Lower lobe of right lung (tissue), 2 donors: ENCODE data around the gene BIN1. TPM values are rescaled to one million over a fixed set of nuclear protein-coding genes. Genes with fewer than 3 reads are reported as not detected.
A peak's percentile ranks its signal among the peaks of the same experiment; 100 is the strongest.

Experiments used
- ATAC-seq, 2 donors: fragments of 200-7000 bp; cut with Tn5 transposase; one replicate each; pipeline ENCODE4 v1.9.1; 2020 to 2022; ENCODE audit warnings: mild to moderate bottlenecking in 2 of 2, moderate library complexity in 2 of 2
- DNase-seq: peaks from one replicate; pipeline ENCODE4 v3.0.0-alpha.2; 2020
- H3K27ac ChIP-seq: fragments of 200-600 bp; one replicate; pipeline ENCODE4 v1.8.0; 2022
- H3K27me3 ChIP-seq: fragments of 200-600 bp; one replicate; pipeline ENCODE4 v1.8.0; 2022; ENCODE audit warnings: low read depth
- H3K36me3 ChIP-seq: fragments of 200-600 bp; one replicate; pipeline ENCODE4 v1.8.0; 2022; ENCODE audit warnings: mild to moderate bottlenecking
- H3K4me1 ChIP-seq: fragments of 200-600 bp; one replicate; pipeline ENCODE4 v1.8.0; 2022
- H3K4me3 ChIP-seq: fragments of 200-600 bp; one replicate; pipeline ENCODE4 v1.8.0; 2022; ENCODE audit warnings: mild to moderate bottlenecking
- H3K9me3 ChIP-seq: fragments of 200-600 bp; one replicate; pipeline ENCODE4 v1.8.0; 2022
- intact Hi-C: fragments of 100-400 bp; cut with DNase I; formaldehyde crosslinking; loops from one replicate; pipeline ENCODE4 v1.11.0; 2022
- total RNA-seq: library from RNA; stranded (reverse); fragmentation: NEBNext Ultra II Directional; extraction: Animal tissue kit (Norgen Biotek cat#: 25700); gene quantifications from one replicate; pipeline ENCODE4 v1.2.1, GENCODE V29; 2021
- TF ChIP-seq, protein P1 (sequence below): fragments of 200-600 bp; IDR thresholded peaks from one replicate; pipeline ENCODE4 v1.8.0; 2022; ENCODE audit warnings: antibody characterized with exemption, mild to moderate bottlenecking
- donor health status: DM: no; HTN: yes; CAD: no; lungs with severe emphysema.

Gene BIN1
- total RNA-seq, 1 donor from 2014 or later: 33.9 TPM

DNA sequence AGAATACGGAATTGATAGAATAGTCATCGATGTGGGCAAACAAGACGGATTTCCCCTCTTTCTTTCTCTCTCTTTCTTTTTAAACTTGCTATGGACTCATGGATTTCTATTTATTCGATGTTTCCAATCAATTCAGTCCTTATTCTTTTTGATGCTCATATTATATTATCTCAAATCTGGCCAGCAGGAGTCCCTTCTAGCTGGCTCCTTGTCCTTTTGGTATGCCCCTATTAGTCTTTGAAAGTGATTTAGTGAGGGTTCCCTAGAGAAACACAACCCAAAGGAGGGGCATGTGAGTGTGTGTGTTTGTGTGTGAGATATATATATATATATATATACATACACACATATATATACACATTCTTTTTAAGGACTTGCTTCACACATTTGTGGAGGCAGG is 23.5 kb upstream of the BIN1 start:
- DNase-seq (no peak), ATAC-seq (no peak)
- Histone ChIP-seq H3K36me3 (no peaks in the 10 kb centered on the region), H3K4me1 (no peaks in the 10 kb centered on the region), H3K27ac (no peak overlapping the region), H3K4me3 (no peak overlapping the region), H3K27me3 (no peaks in the 10 kb centered on the region), H3K9me3 (no peaks in the 10 kb centered on the region)
- TF ChIP-seq, protein P1, sequence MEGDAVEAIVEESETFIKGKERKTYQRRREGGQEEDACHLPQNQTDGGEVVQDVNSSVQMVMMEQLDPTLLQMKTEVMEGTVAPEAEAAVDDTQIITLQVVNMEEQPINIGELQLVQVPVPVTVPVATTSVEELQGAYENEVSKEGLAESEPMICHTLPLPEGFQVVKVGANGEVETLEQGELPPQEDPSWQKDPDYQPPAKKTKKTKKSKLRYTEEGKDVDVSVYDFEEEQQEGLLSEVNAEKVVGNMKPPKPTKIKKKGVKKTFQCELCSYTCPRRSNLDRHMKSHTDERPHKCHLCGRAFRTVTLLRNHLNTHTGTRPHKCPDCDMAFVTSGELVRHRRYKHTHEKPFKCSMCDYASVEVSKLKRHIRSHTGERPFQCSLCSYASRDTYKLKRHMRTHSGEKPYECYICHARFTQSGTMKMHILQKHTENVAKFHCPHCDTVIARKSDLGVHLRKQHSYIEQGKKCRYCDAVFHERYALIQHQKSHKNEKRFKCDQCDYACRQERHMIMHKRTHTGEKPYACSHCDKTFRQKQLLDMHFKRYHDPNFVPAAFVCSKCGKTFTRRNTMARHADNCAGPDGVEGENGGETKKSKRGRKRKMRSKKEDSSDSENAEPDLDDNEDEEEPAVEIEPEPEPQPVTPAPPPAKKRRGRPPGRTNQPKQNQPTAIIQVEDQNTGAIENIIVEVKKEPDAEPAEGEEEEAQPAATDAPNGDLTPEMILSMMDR: no peak
- intact Hi-C loops: no loop called here

DNA sequence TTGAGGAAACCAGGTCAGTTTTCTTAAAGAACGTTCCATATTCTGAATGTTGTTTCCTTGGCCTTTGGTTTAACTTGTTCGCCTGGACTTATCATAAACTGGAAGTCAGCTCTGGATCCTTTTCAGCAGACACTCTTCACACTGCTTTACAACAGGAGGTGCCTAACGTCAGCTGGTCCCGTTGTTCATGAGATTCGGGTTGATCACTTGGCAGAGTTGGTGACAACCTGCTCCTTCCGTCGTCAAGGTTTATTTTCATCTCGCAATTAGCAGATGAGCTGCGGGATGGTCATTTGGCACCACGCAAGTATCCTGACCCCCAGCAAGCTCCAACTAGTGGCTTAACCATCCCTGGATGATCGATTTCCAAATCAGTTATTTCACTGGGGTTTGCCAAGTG is 23.0 kb upstream of the BIN1 start:
- Histone ChIP-seq H3K4me1 (no peaks in the 10 kb centered on the region), H3K27ac (no peak overlapping the region), H3K36me3 (no peaks in the 10 kb centered on the region), H3K4me3 (no peak overlapping the region), H3K27me3 (no peaks in the 10 kb centered on the region), H3K9me3 (no peaks in the 10 kb centered on the region)
- intact Hi-C loops: no loop called here
- TF ChIP-seq, protein P1: no peak
- ATAC-seq (no peak), DNase-seq (no peak)

DNA sequence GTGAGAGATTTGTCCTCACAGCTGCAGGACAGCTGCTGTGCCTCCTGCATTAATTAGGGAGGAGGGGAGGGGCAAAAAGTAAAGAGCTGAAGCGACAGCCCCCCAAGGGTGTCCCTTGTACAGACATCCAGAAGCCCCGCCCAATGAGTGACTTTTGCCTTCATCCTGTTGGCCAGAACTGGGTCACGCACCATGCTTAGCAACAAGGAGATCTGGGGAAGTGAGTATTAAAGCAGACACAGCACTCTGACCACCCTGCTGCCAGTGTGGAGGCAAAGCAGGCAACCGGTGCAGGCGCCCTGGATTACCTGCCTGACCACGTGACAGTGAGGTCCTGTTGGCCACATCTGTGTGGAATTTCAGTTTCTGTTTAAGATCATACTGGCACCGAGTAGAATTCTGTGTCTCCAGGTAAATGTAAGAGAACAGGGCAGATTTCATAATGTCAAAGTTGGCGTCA is 21.5 kb upstream of the BIN1 start:
- TF ChIP-seq, protein P1: no peak
- Histone ChIP-seq H3K27me3 (no peaks in the 10 kb centered on the region), H3K36me3 (no peaks in the 10 kb centered on the region), H3K4me3 (peak overlapping the region; percentile 22), H3K9me3 (no peaks in the 10 kb centered on the region), H3K27ac (peak overlapping the region; percentile 38), H3K4me1 (no peaks in the 10 kb centered on the region)
- peak; percentile 78 for DNase-seq
- peak; percentile 95 to 96 for ATAC-seq
- intact Hi-C loops: no loop called here

DNA sequence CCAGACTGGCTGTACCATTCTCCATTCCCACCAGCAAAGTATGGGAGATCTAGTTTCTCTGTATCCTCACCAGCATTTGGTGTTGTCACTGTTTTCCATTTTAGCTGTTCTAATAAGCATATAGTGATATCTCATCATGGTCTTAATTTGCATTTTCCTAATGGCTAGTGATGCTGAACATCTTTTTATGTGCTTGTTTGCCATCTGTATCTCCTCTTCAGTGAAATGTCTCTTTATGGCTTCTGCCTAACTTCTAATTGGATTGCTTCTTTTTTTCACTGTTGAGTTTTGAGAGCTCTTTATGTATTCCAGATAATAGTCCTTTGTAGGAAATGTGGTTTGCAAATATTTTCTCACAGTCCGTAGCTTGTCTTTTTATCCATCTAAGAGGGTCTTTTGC is 18.9 kb upstream of the BIN1 start:
- intact Hi-C loops: no loop called here
- TF ChIP-seq, protein P1: no peak
- Histone ChIP-seq H3K27ac (no peak overlapping the region), H3K4me3 (no peak overlapping the region), H3K9me3 (no peaks in the 10 kb centered on the region), H3K27me3 (no peaks in the 10 kb centered on the region), H3K36me3 (no peaks in the 10 kb centered on the region), H3K4me1 (no peaks in the 10 kb centered on the region)
- ATAC-seq: no peak
- DNase-seq: no peak

DNA sequence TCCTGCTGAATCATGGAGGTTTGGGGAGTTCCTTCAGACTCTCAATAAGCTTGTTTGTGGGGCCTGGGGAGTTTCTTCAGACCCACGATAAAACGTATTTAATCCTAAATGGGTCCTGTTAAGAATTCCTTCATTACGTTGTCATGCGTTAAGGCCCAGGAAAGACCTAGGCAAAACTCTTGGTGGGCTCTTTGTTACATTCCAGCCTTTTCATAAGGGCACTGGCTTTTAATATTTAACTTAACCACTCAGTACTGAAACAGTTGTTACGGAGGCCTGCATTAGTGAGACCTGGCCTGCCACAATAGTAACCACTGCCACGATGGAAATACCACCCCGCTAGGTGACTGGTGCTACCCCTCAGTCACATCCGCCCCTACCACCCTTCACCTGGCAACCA is 17.5 kb upstream of the BIN1 start:
- TF ChIP-seq, protein P1: no peak
- H3K36me3 ChIP-seq: no peaks in the 10 kb centered on the region
- DNase-seq (no peak), ATAC-seq (no peak)
- H3K4me1 ChIP-seq: no peaks in the 10 kb centered on the region
- intact Hi-C loops: no loop called here
- H3K27me3 ChIP-seq: no peaks in the 10 kb centered on the region
- H3K27ac ChIP-seq: no peak overlapping the region
- no peak overlapping the region for H3K4me3 ChIP-seq
- no peaks in the 10 kb centered on the region for H3K9me3 ChIP-seq
